H1 (cell line): ENCODE data around the gene SLC15A3. TPM values are rescaled to one million over a fixed set of nuclear protein-coding genes. Genes with fewer than 3 reads are reported as not detected.

Source experiments
- EGR1 ChIP-seq: IDR thresholded peaks from 2 replicates; pipeline ENCODE4 v1.6.1; 2011; ENCODE audit warnings: low read depth, low read length, borderline replicate concordance
- polyA plus RNA-seq, 7 experiments: library from polyadenylated mRNA; depleted of rRNA in 3 of 7; stranded (reverse) in 5 of 7; unstranded in 2 of 7; fragments of >200 nt in 5 of 7; fragments of 200-250 nt in 2 of 7; gene quantifications; 1 replicate in 5 of 7; 2 replicates in 1 of 7; 4 replicates in 1 of 7; pipeline versions ENCODE4 v1.2.1 to v1.2.3, GENCODE V29; 2011 to 2013; ENCODE audit warnings: missing spikeins in 2 of 7, mixed read lengths in 2 of 7
- total RNA-seq: library from RNA; stranded (reverse); fragmentation: NEBNext Ultra II Directional; extraction: Animal tissue kit (Norgen Biotek cat#: 25700); gene quantifications from 2 replicates; pipeline ENCODE4 v1.2.1, GENCODE V29; 2021
- TF ChIP-seq, protein P1 (sequence below): fragments of 300-600 bp; sonication (generic); IDR thresholded peaks from 2 replicates; pipeline ENCODE4 v1.7.1; 2012; ENCODE audit warnings: low read length, moderate library complexity, mild to moderate bottlenecking, inconsistent platforms; ENCODE audit not compliant: insufficient replicate concordance

SLC15A3 gene
- total and polyA plus RNA-seq, 2 of the 8 experiments (the other 6 are each of a cell fraction or from before 2014, with no cell fraction given) = 25.8 to 31.0 TPM

DNA sequence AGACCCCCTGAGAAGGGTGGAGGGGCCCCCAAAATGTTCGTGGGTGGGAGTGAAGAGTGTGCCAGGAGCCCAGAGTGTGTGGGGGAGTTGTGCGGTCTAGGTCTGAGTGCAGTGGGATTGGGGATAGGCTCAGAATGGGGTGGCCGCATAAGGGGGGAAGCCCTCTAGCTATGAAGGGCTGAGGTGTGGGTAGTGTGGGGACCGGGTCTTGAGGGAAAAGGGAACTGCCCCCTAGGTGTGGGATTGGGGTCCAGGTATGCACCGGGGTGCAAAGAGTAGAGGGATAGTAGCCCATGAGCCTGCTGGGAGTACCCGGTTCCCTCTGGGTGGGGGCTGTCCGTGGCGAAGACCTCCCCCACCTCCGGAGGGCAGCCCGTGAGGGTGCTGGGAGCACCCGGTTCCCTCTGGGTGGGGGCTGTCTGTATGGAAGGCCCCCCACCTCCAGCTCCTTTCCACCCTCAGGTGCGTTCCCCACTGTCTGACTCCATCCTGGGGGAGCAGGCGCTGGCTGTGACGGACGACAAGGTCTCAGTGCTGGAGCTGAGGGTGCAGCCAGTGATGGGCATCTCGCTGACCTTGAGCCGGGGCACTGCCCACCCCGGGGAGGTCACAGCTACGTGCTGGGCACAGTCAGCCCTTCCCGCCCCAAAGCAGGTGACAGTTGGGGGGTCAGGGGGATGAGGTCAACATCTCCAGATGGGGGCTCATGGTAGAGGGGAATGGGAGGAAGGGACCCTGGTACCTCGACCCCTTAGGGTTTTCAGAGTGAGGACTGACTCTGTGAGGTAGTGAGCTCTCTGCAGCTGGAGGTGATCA is 17.0 kb downstream of the SLC15A3 start (continued):
- TF ChIP-seq, protein P1, sequence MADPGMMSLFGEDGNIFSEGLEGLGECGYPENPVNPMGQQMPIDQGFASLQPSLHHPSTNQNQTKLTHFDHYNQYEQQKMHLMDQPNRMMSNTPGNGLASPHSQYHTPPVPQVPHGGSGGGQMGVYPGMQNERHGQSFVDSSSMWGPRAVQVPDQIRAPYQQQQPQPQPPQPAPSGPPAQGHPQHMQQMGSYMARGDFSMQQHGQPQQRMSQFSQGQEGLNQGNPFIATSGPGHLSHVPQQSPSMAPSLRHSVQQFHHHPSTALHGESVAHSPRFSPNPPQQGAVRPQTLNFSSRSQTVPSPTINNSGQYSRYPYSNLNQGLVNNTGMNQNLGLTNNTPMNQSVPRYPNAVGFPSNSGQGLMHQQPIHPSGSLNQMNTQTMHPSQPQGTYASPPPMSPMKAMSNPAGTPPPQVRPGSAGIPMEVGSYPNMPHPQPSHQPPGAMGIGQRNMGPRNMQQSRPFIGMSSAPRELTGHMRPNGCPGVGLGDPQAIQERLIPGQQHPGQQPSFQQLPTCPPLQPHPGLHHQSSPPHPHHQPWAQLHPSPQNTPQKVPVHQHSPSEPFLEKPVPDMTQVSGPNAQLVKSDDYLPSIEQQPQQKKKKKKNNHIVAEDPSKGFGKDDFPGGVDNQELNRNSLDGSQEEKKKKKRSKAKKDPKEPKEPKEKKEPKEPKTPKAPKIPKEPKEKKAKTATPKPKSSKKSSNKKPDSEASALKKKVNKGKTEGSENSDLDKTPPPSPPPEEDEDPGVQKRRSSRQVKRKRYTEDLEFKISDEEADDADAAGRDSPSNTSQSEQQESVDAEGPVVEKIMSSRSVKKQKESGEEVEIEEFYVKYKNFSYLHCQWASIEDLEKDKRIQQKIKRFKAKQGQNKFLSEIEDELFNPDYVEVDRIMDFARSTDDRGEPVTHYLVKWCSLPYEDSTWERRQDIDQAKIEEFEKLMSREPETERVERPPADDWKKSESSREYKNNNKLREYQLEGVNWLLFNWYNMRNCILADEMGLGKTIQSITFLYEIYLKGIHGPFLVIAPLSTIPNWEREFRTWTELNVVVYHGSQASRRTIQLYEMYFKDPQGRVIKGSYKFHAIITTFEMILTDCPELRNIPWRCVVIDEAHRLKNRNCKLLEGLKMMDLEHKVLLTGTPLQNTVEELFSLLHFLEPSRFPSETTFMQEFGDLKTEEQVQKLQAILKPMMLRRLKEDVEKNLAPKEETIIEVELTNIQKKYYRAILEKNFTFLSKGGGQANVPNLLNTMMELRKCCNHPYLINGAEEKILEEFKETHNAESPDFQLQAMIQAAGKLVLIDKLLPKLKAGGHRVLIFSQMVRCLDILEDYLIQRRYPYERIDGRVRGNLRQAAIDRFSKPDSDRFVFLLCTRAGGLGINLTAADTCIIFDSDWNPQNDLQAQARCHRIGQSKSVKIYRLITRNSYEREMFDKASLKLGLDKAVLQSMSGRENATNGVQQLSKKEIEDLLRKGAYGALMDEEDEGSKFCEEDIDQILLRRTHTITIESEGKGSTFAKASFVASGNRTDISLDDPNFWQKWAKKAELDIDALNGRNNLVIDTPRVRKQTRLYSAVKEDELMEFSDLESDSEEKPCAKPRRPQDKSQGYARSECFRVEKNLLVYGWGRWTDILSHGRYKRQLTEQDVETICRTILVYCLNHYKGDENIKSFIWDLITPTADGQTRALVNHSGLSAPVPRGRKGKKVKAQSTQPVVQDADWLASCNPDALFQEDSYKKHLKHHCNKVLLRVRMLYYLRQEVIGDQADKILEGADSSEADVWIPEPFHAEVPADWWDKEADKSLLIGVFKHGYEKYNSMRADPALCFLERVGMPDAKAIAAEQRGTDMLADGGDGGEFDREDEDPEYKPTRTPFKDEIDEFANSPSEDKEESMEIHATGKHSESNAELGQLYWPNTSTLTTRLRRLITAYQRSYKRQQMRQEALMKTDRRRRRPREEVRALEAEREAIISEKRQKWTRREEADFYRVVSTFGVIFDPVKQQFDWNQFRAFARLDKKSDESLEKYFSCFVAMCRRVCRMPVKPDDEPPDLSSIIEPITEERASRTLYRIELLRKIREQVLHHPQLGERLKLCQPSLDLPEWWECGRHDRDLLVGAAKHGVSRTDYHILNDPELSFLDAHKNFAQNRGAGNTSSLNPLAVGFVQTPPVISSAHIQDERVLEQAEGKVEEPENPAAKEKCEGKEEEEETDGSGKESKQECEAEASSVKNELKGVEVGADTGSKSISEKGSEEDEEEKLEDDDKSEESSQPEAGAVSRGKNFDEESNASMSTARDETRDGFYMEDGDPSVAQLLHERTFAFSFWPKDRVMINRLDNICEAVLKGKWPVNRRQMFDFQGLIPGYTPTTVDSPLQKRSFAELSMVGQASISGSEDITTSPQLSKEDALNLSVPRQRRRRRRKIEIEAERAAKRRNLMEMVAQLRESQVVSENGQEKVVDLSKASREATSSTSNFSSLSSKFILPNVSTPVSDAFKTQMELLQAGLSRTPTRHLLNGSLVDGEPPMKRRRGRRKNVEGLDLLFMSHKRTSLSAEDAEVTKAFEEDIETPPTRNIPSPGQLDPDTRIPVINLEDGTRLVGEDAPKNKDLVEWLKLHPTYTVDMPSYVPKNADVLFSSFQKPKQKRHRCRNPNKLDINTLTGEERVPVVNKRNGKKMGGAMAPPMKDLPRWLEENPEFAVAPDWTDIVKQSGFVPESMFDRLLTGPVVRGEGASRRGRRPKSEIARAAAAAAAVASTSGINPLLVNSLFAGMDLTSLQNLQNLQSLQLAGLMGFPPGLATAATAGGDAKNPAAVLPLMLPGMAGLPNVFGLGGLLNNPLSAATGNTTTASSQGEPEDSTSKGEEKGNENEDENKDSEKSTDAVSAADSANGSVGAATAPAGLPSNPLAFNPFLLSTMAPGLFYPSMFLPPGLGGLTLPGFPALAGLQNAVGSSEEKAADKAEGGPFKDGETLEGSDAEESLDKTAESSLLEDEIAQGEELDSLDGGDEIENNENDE = no peak
- no peak for TF ChIP-seq EGR1
- TF ChIP-seq, all 59 proteins: peak for 1
